ENCODE measurements around the gene RPUSD2.

RPUSD2 gene

DNA sequence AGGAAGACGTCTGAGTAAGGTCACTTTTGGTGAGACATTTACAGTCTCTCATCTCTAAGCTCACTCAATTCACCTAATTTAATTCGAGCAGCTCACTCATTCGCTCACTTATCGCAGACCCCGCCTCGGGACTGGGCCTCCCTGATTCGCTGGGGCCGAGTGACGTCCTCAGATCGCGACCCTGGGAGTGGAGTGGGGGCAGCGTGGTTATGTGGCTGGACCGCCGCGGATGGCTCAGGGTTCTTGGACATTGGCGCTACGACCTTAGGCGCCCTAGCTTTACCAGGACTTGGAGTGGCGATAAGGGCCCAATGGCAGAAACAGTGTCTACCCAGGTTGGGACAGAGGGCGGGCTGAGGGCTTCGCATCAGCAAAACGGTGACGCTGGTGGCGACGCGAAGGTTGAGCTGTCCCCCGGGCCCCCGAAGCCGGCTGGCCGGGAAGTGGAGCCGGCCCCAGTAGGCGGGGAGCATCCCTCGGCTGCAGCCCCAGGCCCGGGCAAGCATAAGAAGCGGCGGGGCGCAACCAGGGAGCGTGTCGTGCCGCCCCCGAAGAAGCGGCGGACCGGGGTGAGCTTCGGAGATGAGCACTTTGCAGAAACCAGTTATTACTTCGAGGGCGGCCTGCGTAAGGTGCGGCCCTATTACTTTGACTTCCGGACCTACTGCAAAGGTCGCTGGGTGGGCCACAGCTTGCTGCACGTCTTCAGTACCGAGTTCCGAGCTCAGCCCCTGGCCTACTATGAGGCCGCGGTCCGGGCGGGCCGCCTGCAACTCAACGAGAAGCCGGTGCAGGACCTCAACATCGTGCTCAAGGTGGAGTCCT lies at the start of gene RPUSD2:
TSS of gene RPUSD2 (plus strand) at position 171 of the 825 bp plus-strand sequence. CDS start at position 210, 39 bp downstream.
- H3K27ac ChIP-seq = peak within 1 kb of the TSS; percentile 49
- no peaks in the 10 kb centered on the region for H3K9me3 ChIP-seq (ENCODE audit: severe bottlenecking)
- H3K36me3 ChIP-seq = peaks cover 30% of the 10 kb centered on the region

GRCh38 chr15:40523611-40524010 lies 45.5 kb upstream of the RPUSD2 start:
- no peaks in the 10 kb centered on the region for H3K9me3 ChIP-seq (ENCODE audit: severe bottlenecking)
- H3K36me3 ChIP-seq = no peaks in the 10 kb centered on the region
- DNase-seq = no peak
- TF ChIP-seq, protein P1, sequence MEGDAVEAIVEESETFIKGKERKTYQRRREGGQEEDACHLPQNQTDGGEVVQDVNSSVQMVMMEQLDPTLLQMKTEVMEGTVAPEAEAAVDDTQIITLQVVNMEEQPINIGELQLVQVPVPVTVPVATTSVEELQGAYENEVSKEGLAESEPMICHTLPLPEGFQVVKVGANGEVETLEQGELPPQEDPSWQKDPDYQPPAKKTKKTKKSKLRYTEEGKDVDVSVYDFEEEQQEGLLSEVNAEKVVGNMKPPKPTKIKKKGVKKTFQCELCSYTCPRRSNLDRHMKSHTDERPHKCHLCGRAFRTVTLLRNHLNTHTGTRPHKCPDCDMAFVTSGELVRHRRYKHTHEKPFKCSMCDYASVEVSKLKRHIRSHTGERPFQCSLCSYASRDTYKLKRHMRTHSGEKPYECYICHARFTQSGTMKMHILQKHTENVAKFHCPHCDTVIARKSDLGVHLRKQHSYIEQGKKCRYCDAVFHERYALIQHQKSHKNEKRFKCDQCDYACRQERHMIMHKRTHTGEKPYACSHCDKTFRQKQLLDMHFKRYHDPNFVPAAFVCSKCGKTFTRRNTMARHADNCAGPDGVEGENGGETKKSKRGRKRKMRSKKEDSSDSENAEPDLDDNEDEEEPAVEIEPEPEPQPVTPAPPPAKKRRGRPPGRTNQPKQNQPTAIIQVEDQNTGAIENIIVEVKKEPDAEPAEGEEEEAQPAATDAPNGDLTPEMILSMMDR (IDR thresholded peaks at IDR 0.05; ENCODE audit: low read depth, low read length) = no peak
- no peaks in the 10 kb centered on the region for H3K27me3 ChIP-seq (ENCODE audit: insufficient read depth, low read depth, severe bottlenecking)
- no peak overlapping the region for H3K4me3 ChIP-seq (ENCODE audit: low read depth, low read length)
- H3K27ac ChIP-seq = no peak overlapping the region

More for the DNA sequence above, at the start of gene RPUSD2:
- TF ChIP-seq, protein P1 (IDR thresholded peaks at IDR 0.05; ENCODE audit: low read depth, low read length) = no peak
- Histone ChIP-seq H3K4me3 (ENCODE audit: low read depth, low read length) (peak within 1 kb of the TSS; percentile 63), H3K27me3 (ENCODE audit: insufficient read depth, low read depth, severe bottlenecking) (no peaks in the 10 kb centered on the region)
- DNase-seq = peak; percentile 95

GRCh38 chr15:40525855-40526254 lies 43.2 kb upstream of the RPUSD2 start:
- DNase-seq = no peak
- TF ChIP-seq, protein P1 (IDR thresholded peaks at IDR 0.05; ENCODE audit: low read depth, low read length) = no peak
- H3K36me3 ChIP-seq = no peaks in the 10 kb centered on the region
- H3K9me3 ChIP-seq (ENCODE audit: severe bottlenecking) = no peaks in the 10 kb centered on the region
- no peaks in the 10 kb centered on the region for H3K27me3 ChIP-seq (ENCODE audit: insufficient read depth, low read depth, severe bottlenecking)
- H3K4me3 ChIP-seq (ENCODE audit: low read depth, low read length) = no peak overlapping the region
- H3K27ac ChIP-seq = no peak overlapping the region

DNA sequence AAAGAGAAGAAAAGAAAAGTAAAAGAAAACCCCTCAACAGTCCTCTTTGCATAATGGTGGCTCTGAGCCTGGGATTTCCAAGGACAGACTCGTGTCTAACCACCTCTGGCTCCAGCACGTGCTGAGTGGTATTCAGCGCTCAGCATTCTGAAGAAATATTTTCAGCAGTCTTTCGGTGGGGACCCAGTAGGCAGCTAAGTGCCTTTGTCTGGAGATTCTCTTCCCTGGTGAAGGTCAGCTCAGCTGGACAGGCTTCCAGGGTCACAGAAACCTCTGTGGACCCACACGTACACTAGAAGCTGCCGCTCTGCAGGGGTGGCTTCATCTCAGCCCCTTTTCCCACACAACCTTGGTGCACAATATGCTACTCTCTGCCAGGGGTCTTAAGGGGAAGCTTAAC lies 40.3 kb upstream of the RPUSD2 start:
- no peak overlapping the region for H3K27ac ChIP-seq
- TF ChIP-seq, protein P1 (IDR thresholded peaks at IDR 0.05; ENCODE audit: low read depth, low read length) = no peak
- no peak overlapping the region for H3K4me3 ChIP-seq (ENCODE audit: low read depth, low read length)
- DNase-seq = no peak
- no peaks in the 10 kb centered on the region for H3K36me3 ChIP-seq
- H3K9me3 ChIP-seq (ENCODE audit: severe bottlenecking) = no peaks in the 10 kb centered on the region
- no peaks in the 10 kb centered on the region for H3K27me3 ChIP-seq (ENCODE audit: insufficient read depth, low read depth, severe bottlenecking)

- H3K9me3 ChIP-seq (ENCODE audit: severe bottlenecking) = no peaks in the 10 kb centered on the region
- H3K4me3 ChIP-seq (ENCODE audit: low read depth, low read length) = no peak overlapping the region
- TF ChIP-seq, protein P1 (IDR thresholded peaks at IDR 0.05; ENCODE audit: low read depth, low read length) = no peak
- H3K27ac ChIP-seq = no peak overlapping the region
- no peaks in the 10 kb centered on the region for H3K27me3 ChIP-seq (ENCODE audit: insufficient read depth, low read depth, severe bottlenecking)
- DNase-seq = no peak
- H3K36me3 ChIP-seq = no peaks in the 10 kb centered on the region
Observed at GRCh38 chr15:40533763-40534364, 35.2 kb upstream of the RPUSD2 start.
